CD4-positive, alpha-beta T cell treated with Interleukin-6 for 4 hours (primary cell): ENCODE data around the gene RALGAPB.
A peak's percentile ranks its signal among the peaks of the same experiment; 100 is the strongest.
"Not testable (repeated sequence)": the region's sequence is repeated elsewhere in the genome, so short reads cannot be mapped to it uniquely, and the experiment has no call there.

ENCODE experiments used
- DNase-seq: peaks from one replicate; pipeline ENCODE4 v3.0.0-alpha.2; 2020; ENCODE audit warnings: mixed read lengths

Gene RALGAPB

DNA sequence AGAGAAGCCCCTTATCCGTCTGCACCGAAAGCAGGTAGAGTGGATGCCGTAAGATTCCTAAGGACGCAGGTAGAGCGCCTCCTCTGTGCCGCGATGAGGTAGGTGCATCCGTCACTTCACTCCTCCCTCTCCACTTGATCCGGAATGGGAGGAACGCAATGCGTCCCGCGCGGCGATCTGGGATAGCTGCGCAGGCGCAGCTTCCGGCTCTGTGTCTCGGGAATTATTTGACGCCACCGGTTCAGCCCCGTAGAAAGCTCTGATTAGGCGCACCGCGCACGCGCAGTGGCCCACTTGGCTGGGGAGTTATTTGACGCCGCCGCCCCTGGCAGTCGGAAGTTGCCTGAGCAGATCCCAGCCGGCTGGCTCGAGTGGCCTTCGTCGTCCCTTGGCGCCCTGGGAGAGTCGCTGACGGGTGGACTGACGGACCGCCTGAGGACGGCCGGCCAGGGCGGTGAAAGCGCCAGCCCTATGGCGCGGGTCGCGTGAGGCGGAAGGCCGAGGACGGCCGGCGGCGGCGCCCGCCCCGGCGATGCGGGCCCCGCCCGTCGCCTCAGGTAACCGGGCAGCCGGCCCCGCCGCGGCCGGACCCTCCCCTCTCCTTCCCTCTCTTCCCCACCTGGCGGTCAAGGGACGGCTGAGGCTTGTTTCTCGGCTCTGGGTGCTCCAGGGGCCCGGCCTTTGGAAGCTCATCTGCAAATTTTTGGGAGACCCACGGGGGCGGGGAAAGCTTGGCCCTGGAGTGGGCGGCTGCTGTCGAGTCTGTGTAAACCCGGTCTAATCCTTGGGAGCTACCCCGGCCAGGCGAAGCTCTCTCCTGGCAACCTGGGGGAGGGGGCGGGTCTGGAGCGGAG lies at the start of gene RALGAPB:
Gene RALGAPB (plus strand): TSS at position 331 of the 854 bp plus-strand sequence. CDS start 15,590 bp downstream, outside the sequence.
- peak; percentile 99 for DNase-seq

DNA sequence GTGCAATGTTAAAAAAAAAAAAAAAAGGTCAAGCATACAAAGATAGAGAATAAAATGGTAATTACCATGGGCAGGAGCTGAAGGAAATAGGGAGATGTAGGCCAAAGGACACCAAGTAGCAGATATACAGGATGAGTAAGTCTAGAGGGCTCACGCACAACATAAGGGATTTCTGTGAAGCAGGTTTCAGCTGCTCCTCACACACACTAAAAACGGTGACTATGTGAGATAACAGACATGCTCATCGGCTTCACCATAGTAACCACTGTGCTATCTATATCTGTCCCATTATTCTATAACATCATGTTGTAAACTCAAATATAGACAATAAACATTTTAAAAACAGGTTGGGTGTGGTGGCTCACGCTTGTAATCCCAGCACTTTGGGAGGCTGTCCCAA lies 49.1 kb upstream of the RALGAPB start:
- no peak for DNase-seq

DNA sequence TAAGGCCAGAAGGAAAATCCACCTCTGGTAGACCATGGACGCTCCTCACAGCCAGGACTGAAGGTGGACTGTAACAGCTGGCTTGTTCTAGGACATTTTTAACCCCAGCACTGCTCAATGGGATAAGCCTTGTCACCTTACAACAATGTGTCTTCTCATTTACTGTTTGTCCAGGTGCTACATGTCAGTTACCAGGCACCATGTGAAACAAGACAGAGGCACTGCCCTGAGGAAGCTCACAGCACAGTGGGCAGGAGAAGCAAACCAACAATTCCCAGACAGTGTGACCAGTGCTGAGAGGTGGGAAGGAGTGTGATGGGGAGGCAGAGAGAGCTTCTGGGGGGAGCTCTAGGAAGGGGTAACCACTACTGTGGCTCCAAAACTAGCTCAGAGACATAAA lies 48.2 kb upstream of the RALGAPB start:
- no peak for DNase-seq

GRCh38 chr20:38426006-38426897 lies 46.4 kb upstream of the RALGAPB start:
- DNase-seq = no peak

- DNase-seq = no peak
Observed at GRCh38 chr20:38427655-38428023, 45.0 kb upstream of the RALGAPB start.

DNA sequence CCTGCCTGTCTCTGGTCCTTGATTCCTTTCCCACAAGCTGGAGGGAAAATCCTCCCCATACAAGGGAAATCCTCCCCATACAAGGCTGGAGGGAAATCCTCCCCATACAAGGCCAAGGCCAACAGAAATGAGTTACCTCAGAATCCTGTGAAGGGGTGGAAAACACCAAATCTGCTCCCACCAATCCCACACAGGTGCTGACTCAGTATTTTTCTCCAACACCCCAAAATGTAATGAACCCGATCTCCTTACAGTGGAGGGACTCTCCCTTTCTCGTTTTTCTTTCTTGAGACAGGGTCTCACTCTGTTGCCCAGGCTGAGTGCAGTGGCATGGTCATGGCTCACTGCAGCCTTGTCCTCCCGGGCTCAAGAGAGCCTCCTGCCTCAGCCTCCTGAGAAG lies 43.8 kb upstream of the RALGAPB start:
- no peak for DNase-seq

DNA sequence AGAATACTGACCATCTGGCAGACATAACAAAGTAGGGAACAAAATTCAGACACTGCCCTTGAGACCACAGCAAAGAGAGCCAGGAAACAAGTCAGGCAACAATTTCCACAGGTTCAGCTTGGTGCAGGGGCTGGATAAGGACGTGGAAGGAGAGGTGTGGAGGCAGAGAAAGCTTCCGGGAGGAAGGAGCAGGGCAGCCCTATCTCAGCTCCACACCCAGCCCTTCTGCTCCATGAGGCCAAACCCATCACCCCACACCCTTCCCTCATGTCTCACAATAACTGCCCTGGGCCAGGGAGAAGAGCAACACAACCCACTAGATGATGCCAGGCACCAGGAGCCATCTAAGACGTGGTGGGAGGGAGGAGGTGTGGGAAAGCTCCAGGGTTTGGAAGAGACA lies 43.3 kb upstream of the RALGAPB start:
- no peak for DNase-seq

DNA sequence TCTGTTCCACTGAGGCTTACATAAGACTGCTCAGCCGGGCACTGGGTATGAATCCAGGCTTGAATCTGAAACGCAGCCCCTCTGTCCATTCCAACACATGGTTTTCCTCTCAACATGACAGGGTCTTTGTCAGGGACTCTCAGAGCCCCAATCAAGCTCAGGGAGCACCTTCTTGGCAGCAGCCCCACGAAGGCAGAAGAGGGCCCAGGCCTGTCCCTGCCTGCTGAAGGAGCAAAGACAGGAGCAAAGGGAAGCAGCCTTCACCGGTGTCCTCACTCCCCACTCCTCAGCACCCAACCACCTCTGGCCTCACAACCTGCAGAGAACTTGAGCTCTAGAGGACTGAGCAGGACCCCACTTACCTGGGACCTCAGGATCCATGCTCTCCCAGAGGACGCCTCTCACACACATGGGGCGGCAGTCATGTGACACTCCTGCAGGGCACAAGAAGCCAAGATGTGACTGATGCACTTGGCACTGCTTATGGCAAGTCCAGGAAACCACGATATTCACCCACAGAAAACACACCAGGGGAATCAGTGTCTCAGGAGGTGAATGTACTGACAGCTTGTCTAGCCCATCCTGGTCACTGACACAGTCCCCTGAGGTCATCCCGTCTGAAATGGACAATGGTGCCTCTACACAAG lies 41.8 kb upstream of the RALGAPB start:
- DNase-seq = no peak

DNA sequence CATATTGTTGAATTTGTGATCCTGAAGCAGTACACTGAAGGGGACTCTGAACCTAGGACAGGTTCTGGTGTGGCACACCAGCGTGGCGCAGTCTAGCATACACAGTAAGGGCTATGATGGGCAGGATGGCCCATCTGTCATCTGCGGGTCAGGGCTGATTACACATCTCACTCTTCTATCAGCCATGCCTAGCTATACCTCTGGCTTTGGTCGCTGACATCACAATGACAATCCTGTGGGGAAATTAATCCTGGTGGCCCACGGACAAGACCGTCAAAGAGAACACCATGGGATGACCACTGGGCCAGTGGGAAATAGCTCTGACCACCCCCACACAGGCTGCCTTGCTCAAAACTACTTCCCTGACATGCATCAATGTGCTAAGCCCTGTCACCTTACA lies 40.4 kb upstream of the RALGAPB start:
- DNase-seq = no peak

DNA sequence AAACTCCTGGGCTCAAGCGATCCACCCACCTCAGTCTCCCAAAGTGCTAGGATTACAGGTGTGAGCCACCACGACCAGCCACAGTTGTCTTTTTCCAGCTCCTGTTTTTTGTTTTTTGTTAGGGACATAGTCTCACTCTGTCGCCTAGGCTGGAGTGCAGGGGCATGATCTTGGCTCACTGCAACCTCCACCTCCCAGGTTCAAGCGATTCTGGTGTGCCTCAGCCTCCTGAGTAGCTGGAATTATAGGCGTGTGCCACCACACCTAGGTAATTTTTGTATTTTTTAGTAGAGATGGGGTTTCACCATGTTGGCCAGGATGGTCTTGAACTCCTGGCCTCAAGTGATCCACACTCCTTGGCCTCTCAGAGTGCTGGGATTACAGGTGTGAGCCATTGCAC lies 39.8 kb upstream of the RALGAPB start:
- DNase-seq = not testable (repeated sequence)

GRCh38 chr20:38433304-38433972 lies 39.2 kb upstream of the RALGAPB start:
- no peak for DNase-seq

DNA sequence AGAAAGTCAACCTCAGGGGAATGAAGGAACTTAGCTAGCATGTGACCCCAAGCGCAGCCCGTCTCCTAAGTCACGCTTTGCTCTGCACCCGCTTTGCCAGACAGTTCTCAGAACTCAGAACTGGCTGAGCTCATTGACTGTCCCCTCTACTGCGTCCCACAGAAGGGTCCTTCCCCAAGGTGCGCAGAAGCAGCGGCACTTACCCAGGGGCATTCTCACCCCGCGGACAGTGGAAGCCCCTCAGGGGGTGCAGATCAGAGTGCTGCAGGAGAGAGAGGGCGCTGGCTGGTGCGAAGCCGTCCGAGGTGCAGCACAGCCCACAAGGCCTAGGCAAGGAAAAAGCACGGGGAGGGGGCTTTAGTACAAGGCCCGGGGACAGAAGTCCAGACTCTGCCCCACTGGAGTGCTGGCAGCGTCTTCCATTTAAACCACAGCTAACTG lies 38.3 kb upstream of the RALGAPB start:
- peak; percentile 16 for DNase-seq

- peak; percentile 91 for DNase-seq
Observed at GRCh38 chr20:38434770-38435554, 37.7 kb upstream of the RALGAPB start, which contains the start of gene SNHG17. TSS of gene SNHG17 (minus strand) at chr20:38435328.

GRCh38 chr20:38435555-38435939 lies 37.1 kb upstream of the RALGAPB start:
- no peak for DNase-seq

- no peak for DNase-seq
Observed at GRCh38 chr20:38437796-38438195, 34.8 kb upstream of the RALGAPB start.

DNA sequence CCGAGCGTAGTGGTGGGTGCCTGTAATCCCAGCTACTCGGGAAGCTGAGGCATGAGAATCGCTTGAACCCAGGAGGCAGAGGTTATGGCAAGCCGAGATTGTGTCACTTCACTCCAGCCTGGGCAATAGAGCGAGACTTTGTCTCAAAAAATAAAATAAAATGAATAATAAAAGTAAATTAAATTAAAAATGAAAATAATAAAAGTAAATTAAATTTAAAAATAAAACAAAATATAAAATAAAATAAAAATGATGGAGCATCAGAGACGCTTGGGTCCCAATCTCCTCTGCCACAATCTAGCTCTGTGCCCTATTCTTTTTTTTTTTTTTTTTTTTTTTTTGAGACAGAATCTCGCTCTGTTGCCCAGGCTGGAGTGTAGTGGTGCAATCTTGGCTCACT lies 31.5 kb upstream of the RALGAPB start:
- DNase-seq = not testable (repeated sequence)

DNA sequence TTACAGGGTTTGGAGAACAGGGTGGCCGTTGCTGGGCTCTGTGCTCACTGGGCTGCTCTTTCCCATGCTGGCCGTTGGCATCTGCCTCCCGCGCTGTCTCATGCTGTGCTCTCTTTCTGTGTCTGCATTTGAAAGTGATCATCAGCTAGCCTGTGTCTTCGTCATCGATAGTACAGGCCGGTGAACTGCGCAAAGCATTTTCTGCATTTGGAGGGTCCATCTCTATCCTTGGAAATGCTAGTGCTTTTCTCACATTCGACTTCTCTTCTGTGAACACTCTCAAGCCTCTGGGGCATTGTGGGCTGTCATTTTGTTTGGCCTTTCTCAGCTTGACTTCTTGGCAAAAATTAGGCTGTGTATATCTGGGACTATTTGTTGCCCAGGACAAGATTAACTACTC lies 30.7 kb upstream of the RALGAPB start:
- DNase-seq = no peak

GRCh38 chr20:38445381-38445796 lies 27.3 kb upstream of the RALGAPB start:
- DNase-seq = no peak

DNA sequence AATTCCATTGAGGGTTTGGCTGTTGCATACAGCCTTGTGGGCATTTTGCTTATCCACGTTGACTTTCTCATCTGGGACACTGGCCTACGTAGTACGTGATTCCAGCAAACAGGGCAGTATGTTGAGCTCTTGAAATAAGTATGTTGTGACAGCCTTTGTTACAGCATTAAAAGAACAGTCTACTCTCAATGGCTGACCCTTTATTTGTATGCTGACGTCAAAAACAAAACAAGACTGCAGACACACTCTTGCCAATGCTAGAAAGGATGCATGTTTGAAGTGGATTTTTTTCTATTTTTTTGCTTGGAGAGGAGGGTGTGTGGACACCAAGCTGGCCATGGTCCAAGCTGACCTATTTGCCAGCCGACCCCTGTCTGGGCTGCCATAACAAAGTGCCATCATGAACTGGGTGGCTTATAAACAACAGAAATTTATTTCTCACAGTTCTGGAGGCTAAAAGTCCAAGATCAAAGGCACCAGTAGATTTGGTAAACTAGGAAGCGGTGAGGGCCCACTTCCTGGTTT lies 26.7 kb upstream of the RALGAPB start:
- no peak for DNase-seq

GRCh38 chr20:38446441-38447209 lies 26.0 kb upstream of the RALGAPB start:
- peak; percentile 96 for DNase-seq

DNA sequence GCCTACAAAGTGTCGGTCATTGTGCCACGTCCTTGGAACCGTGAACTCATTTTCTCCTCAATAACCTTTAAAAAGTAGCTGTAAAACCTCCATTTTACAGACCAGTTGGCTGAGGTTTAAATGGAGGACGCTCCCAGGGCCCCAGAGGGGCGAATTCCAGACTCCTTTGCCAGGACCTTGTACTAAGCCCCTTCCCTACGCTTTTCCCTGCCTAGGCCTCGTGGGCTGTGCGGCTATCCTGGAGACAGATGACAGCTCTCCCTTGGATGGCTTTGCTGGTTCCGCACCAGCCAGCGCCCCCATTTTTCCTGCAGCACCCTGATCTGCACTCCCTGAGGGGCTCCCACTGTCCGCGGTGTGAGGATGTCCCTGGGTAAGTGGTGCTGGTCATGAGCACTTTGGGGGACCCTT lies 25.4 kb upstream of the RALGAPB start:
- DNase-seq = no peak
